Liver (tissue), 9 donors: ENCODE data around the gene MRPS14. TPM values are rescaled to one million over a fixed set of nuclear protein-coding genes. Genes with fewer than 3 reads are reported as not detected.

Source experiments
- DNase-seq: peaks from one replicate; pipeline ENCODE4 v3.0.0-alpha.2; 2017; ENCODE audit warnings: low spot score
- H3K27ac ChIP-seq, 2 donors: one replicate each; pipeline ENCODE4 v1.7.0; 2013; ENCODE audit warnings: inconsistent platforms in 2 of 2, low read length in 2 of 2, control low read depth in 1 of 2, low read depth in 1 of 2, mild to moderate bottlenecking in 1 of 2
- H3K27me3 ChIP-seq, 4 donors: one replicate each; pipeline versions ENCODE4 v1.6.1 to v1.7.0; 2013; ENCODE audit warnings: low read length in 3 of 4, inconsistent platforms in 1 of 4, mild to moderate bottlenecking in 1 of 4, moderate library complexity in 1 of 4; ENCODE audit not compliant: control insufficient read depth in 4 of 4, insufficient read depth in 4 of 4
- H3K36me3 ChIP-seq, 4 donors: one replicate each; pipeline versions ENCODE4 v1.6.1 to v1.7.0; 2013; ENCODE audit warnings: low read length in 3 of 4, mild to moderate bottlenecking in 3 of 4, low read depth in 1 of 4, moderate library complexity in 1 of 4; ENCODE audit not compliant: control insufficient read depth in 4 of 4, insufficient read depth in 3 of 4
- H3K4me1 ChIP-seq, 4 donors: one replicate each; pipeline versions ENCODE4 v1.6.1 to v1.7.0; 2013; ENCODE audit warnings: low read length in 3 of 4, mild to moderate bottlenecking in 3 of 4, moderate library complexity in 1 of 4; ENCODE audit not compliant: control insufficient read depth in 4 of 4, insufficient read depth in 4 of 4
- H3K4me3 ChIP-seq, 3 donors: one replicate each; pipeline versions ENCODE4 v1.6.1 to v1.7.0; 2013; ENCODE audit warnings: low read length in 3 of 3, control low read depth in 1 of 3, low read depth in 1 of 3, mild to moderate bottlenecking in 1 of 3
- H3K9ac ChIP-seq, 2 donors: one replicate each; pipeline ENCODE4 v1.7.0; 2013; ENCODE audit warnings: low read length in 2 of 2, mild to moderate bottlenecking in 2 of 2, moderate library complexity in 2 of 2, control low read depth in 1 of 2, low read depth in 1 of 2
- H3K9me3 ChIP-seq, 4 donors: one replicate each; pipeline versions ENCODE4 v1.6.1 to v1.7.0; 2013; ENCODE audit warnings: low read length in 3 of 4; ENCODE audit not compliant: control insufficient read depth in 4 of 4
- ATF3 ChIP-seq: IDR thresholded peaks from 2 replicates; pipeline ENCODE4 v1.6.1; 2016; ENCODE audit warnings: antibody characterized with exemption
- CTCF ChIP-seq: fragments of 150-350 bp; IDR thresholded peaks from 2 replicates; pipeline ENCODE4 v1.5.1; 2017; ENCODE audit warnings: improper control_type of control experiment, low read depth, low read length; ENCODE audit not compliant: missing input control
- EGR1 ChIP-seq, 2 donors: IDR thresholded peaks; 2 replicates each; pipeline ENCODE4 v1.6.1; 2016 to 2018; ENCODE audit warnings: antibody characterized with exemption in 2 of 2, low read depth in 2 of 2
- FOXA1 ChIP-seq: IDR thresholded peaks from 2 replicates; pipeline ENCODE4 v1.6.1; 2016; ENCODE audit warnings: antibody characterized with exemption
- FOXA2 ChIP-seq: IDR thresholded peaks from 2 replicates; pipeline ENCODE4 v1.6.1; 2016; ENCODE audit warnings: antibody characterized with exemption
- GABPA ChIP-seq, 2 donors: IDR thresholded peaks in 1 of 2; conservative IDR thresholded peaks in 1 of 2; 2 replicates each; pipeline ENCODE4 v1.6.1; 2016; ENCODE audit warnings: antibody characterized with exemption in 2 of 2, mild to moderate bottlenecking in 1 of 2, moderate library complexity in 1 of 2
- HNF4A ChIP-seq, 2 donors: conservative IDR thresholded peaks; 2 replicates each; pipeline ENCODE4 v1.6.1; 2016; ENCODE audit warnings: antibody characterized with exemption in 2 of 2, mild to moderate bottlenecking in 2 of 2
- HNF4G ChIP-seq: IDR thresholded peaks from 2 replicates; pipeline ENCODE4 v1.6.1; 2016; ENCODE audit warnings: antibody characterized with exemption
- JUND ChIP-seq, 2 donors: IDR thresholded peaks; 2 replicates each; pipeline ENCODE4 v1.6.1; 2016; ENCODE audit warnings: antibody characterized with exemption in 2 of 2
- MAX ChIP-seq: IDR thresholded peaks from 2 replicates; pipeline ENCODE4 v1.6.1; 2016; ENCODE audit warnings: antibody characterized with exemption
- NR2F2 ChIP-seq: IDR thresholded peaks from 2 replicates; pipeline ENCODE4 v1.6.1; 2016; ENCODE audit warnings: antibody characterized with exemption
- RAD21 ChIP-seq, 2 donors: IDR thresholded peaks; 2 replicates each; pipeline ENCODE4 v1.6.1; 2016; ENCODE audit warnings: antibody characterized with exemption in 2 of 2, mild to moderate bottlenecking in 2 of 2
- REST ChIP-seq: IDR thresholded peaks from 2 replicates; pipeline ENCODE4 v1.6.1; 2016; ENCODE audit warnings: antibody characterized with exemption, mild to moderate bottlenecking
- RXRA ChIP-seq, 2 donors: IDR thresholded peaks; 2 replicates each; pipeline ENCODE4 v1.6.1; 2017 to 2018; ENCODE audit warnings: antibody characterized with exemption in 2 of 2, mild to moderate bottlenecking in 1 of 2
- SP1 ChIP-seq: IDR thresholded peaks from 2 replicates; pipeline ENCODE4 v1.6.1; 2018; ENCODE audit warnings: antibody characterized with exemption, mild to moderate bottlenecking
- TAF1 ChIP-seq: conservative IDR thresholded peaks from 2 replicates; pipeline ENCODE4 v1.6.1; 2016; ENCODE audit warnings: antibody characterized with exemption, mild to moderate bottlenecking
- YY1 ChIP-seq: IDR thresholded peaks from 2 replicates; pipeline ENCODE4 v1.6.1; 2016; ENCODE audit warnings: antibody characterized with exemption, mild to moderate bottlenecking
- ZBTB33 ChIP-seq: IDR thresholded peaks from 2 replicates; pipeline ENCODE4 v1.6.1; 2016; ENCODE audit warnings: antibody characterized with exemption
- WGBS: extraction: QIAGEN DNeasy Blood & Tissue Kit; methylation state at CpG from one replicate; pipeline ENCODE4 v1.1.7; 2013; 5-methylcytosine and 5-hydroxymethylcytosine counted together
- polyA plus RNA-seq, 2 donors: library from polyadenylated mRNA; stranded (reverse) in 1 of 2; unstranded in 1 of 2; fragments of 200-250 nt in 1 of 2; fragments of >200 nt in 1 of 2; fragmentation: Nextera tagmentation in 1 of 2; extraction: Ambion mirVana in 1 of 2; gene quantifications; one replicate each; pipeline versions ENCODE4 v1.2.1 to v1.2.3, GENCODE V29; 2013 to 2015
- total RNA-seq, 2 donors: library from RNA; depleted of rRNA; stranded (reverse); fragments of >200 nt; gene quantifications; one replicate each; pipeline ENCODE4 v1.2.3, GENCODE V29; 2014
- donor health status: healthy.
- donor health status: healthy.
- donor health status: healthy.
- donor health status: healthy.
- donor health status: healthy.

MRPS14 gene
- total and polyA plus RNA-seq, 4 donors: 14.9 to 41.4 (median 22.4) TPM

- H3K27ac ChIP-seq: no peak overlapping the region
- no peak overlapping the region for H3K4me3 ChIP-seq
- no peaks in the 10 kb centered on the region for H3K9me3 ChIP-seq
- H3K9ac ChIP-seq: no peak overlapping the region
- no peaks in the 10 kb centered on the region for H3K27me3 ChIP-seq
- DNase-seq: no peak
- 86% methylated on average over 2 of the region's 2 CpGs for WGBS
- H3K36me3 ChIP-seq: peaks cover 2 to 11% (median 7%) of the 10 kb centered on the region in 4 donors
- H3K4me1 ChIP-seq: no peaks in the 10 kb centered on the region
- no peak for TF ChIP-seq YY1
- no peak for TF ChIP-seq ZBTB33
- TF ChIP-seq ATF3: no peak
- TF ChIP-seq MAX: no peak
- TF ChIP-seq FOXA2: no peak
- TF ChIP-seq NR2F2: no peak
- no peak for TF ChIP-seq SP1
- no peak for TF ChIP-seq HNF4A (conservative IDR thresholded peaks at IDR 0.05)
- TF ChIP-seq JUND (IDR thresholded peaks at IDR 0.05): no peak
- no peak for TF ChIP-seq FOXA1
- no peak for TF ChIP-seq RXRA (IDR thresholded peaks at IDR 0.05)
- no peak for TF ChIP-seq TAF1
- no peak for TF ChIP-seq GABPA (IDR thresholded peaks at IDR 0.05 in 1 of 2, conservative IDR thresholded peaks at IDR 0.05 in 1 of 2)
- no peak for TF ChIP-seq EGR1 (IDR thresholded peaks at IDR 0.05; ENCODE audit: low read depth in 2 of 2)
- TF ChIP-seq REST: no peak
- no peak for TF ChIP-seq HNF4G
- TF ChIP-seq CTCF: no peak
- TF ChIP-seq RAD21 (IDR thresholded peaks at IDR 0.05): no peak
These were observed 48.5 kb downstream of the MRPS14 start for GRCh38 chr1:174974711-174975119.
